ENCODE measurements around the gene SLC13A3. TPM values are rescaled to one million over a fixed set of nuclear protein-coding genes. Genes with fewer than 3 reads are reported as not detected.

The SLC13A3 gene
- total and polyA plus RNA-seq, 9 donors, result 0.36 to 7.1 (median 4.6) TPM

- H3K27ac ChIP-seq, result no peak overlapping the region
- H3K9me3 ChIP-seq, result no peaks in the 10 kb centered on the region
- intact Hi-C loops (cut with DNase I), result loop anchor here in 1 of 4 donors (5.0 kb wide), 1 partner anchor 127 kb away; no protein-coding TSS in a partner anchor
- 80 to 86% (median 82%) methylated on average over 4 of the region's 4 CpGs for WGBS, 3 donors
- H3K4me1 ChIP-seq (ENCODE audit: insufficient read depth), result no peaks in the 10 kb centered on the region
- H3K36me3 ChIP-seq, result no peaks in the 10 kb centered on the region
- H3K4me3 ChIP-seq, result no peak overlapping the region
- TF ChIP-seq EP300 (IDR thresholded peaks at IDR 0.05) (no peak), CTCF (IDR thresholded peaks at IDR 0.05) (no peak), POLR2A (IDR thresholded peaks at IDR 0.05) (no peak)
- no peaks in the 10 kb centered on the region for H3K27me3 ChIP-seq
- DNase-seq, result no peak
Observed at GRCh38 chr20:46555370-46555956, 95.8 kb downstream of the SLC13A3 start.

- Histone ChIP-seq H3K27ac (no peak overlapping the region), H3K27me3 (no peaks in the 10 kb centered on the region), H3K4me3 (no peak overlapping the region), H3K36me3 (no peaks in the 10 kb centered on the region), H3K9me3 (no peaks in the 10 kb centered on the region), H3K4me1 (ENCODE audit: insufficient read depth) (no peaks in the 10 kb centered on the region)
- TF ChIP-seq POLR2A (IDR thresholded peaks at IDR 0.05) (no peak), CTCF (IDR thresholded peaks at IDR 0.05) (no peak), EP300 (IDR thresholded peaks at IDR 0.05) (no peak)
- intact Hi-C loops (cut with DNase I), result loop anchor here in 1 of 4 donors (5.0 kb wide), 1 partner anchor 127 kb away; no protein-coding TSS in a partner anchor
- DNase-seq, result no peak
- 52 to 64% (median 55%) methylated on average over 3 of the region's 3 CpGs for WGBS, 3 donors
Observed at GRCh38 chr20:46554828-46555227, 96.4 kb downstream of the SLC13A3 start.

- WGBS, 3 donors, result 88 to 90% (median 89%) methylated on average over 3 of the region's 3 CpGs
- H3K36me3 ChIP-seq, result no peaks in the 10 kb centered on the region
- TF ChIP-seq CTCF (IDR thresholded peaks at IDR 0.05), result no peak
- no peak for TF ChIP-seq POLR2A (IDR thresholded peaks at IDR 0.05)
- no peak for TF ChIP-seq EP300 (IDR thresholded peaks at IDR 0.05)
- H3K27ac ChIP-seq, result no peak overlapping the region
- no peaks in the 10 kb centered on the region for H3K9me3 ChIP-seq
- H3K4me3 ChIP-seq, result no peak overlapping the region
- DNase-seq, result no peak
- no peaks in the 10 kb centered on the region for H3K27me3 ChIP-seq
- intact Hi-C loops (cut with DNase I), result no loop called here
- no peaks in the 10 kb centered on the region for H3K4me1 ChIP-seq (ENCODE audit: insufficient read depth)
Observed at GRCh38 chr20:46553926-46554325, 97.3 kb downstream of the SLC13A3 start.

- H3K9me3 ChIP-seq, result no peaks in the 10 kb centered on the region
- no peaks in the 10 kb centered on the region for H3K4me1 ChIP-seq (ENCODE audit: insufficient read depth)
- H3K4me3 ChIP-seq, result no peak overlapping the region
- no peaks in the 10 kb centered on the region for H3K27me3 ChIP-seq
- TF ChIP-seq EP300 (IDR thresholded peaks at IDR 0.05), result no peak
- no peak for TF ChIP-seq POLR2A (IDR thresholded peaks at IDR 0.05)
- no peak for TF ChIP-seq CTCF (IDR thresholded peaks at IDR 0.05)
- no peaks in the 10 kb centered on the region for H3K36me3 ChIP-seq
- DNase-seq, result no peak
- H3K27ac ChIP-seq, result no peak overlapping the region
- WGBS, 3 donors, result 53 to 60% (median 55%) methylated on average over 4 of the region's 4 CpGs
- intact Hi-C loops (cut with DNase I), result no loop called here
Observed at GRCh38 chr20:46552460-46553420, 98.5 kb downstream of the SLC13A3 start.

All from ovary (tissue), 9 donors.